PC-3 (cell line): ENCODE data around the gene MKX. TPM values are rescaled to one million over a fixed set of nuclear protein-coding genes. Genes with fewer than 3 reads are reported as not detected.

Experiments used
- ATAC-seq: fragments of 200-7000 bp; cut with Tn5 transposase; 2 replicates; pipeline ENCODE4 v1.9.1; 2020; ENCODE audit warnings: mild to moderate bottlenecking, moderate library complexity
- Bru-seq: library from RNA; stranded (reverse); fragments of 400-500 nt; gene quantifications from one replicate; lab custom pipeline; 2021; lab: Mats Ljungman, UMichigan
- BruChase-seq, 2 experiments: library from RNA; stranded (reverse); fragments of 400-500 nt; gene quantifications; one replicate each; lab custom pipeline; 2021; lab: Mats Ljungman, UMichigan
- BruUV-seq: library from RNA; stranded (reverse); fragments of 400-500 nt; replicated peaks from 2 replicates; lab custom pipeline; 2021; lab: Mats Ljungman, UMichigan
- CTCF ChIA-PET: fragments of 300-600 bp; sonication (Branson Sonifier 250); formaldehyde crosslinking; loops from one replicate; lab custom pipeline; 2022; ENCODE audit warnings: antibody characterized with exemption; lab: Charles Lee
- POLR2A ChIA-PET: fragments of 300-600 bp; sonication (Branson Sonifier 250); formaldehyde crosslinking; loops from one replicate; lab custom pipeline; 2022; ENCODE audit warnings: antibody characterized with exemption; ENCODE audit not compliant: unreplicated experiment; lab: Charles Lee
- DNase-seq: peaks from one replicate; pipeline ENCODE4 v3.0.0-alpha.2; 2015
- H2AFZ ChIP-seq: fragments of 300-600 bp; sonication (generic); 2 replicates; pipeline ENCODE4 v1.6.0; 2016; ENCODE audit warnings: antibody characterized with exemption, low read length
- H3F3A ChIP-seq: fragments of 300-600 bp; sonication (generic); one replicate; pipeline ENCODE4 v1.6.0; 2017; ENCODE audit warnings: antibody characterized with exemption, low read length, control low read depth, mild to moderate bottlenecking; ENCODE audit not compliant: unreplicated experiment
- H3K27ac ChIP-seq: fragments of 300-600 bp; sonication (generic); 2 replicates; pipeline ENCODE4 v1.5.1; 2016; ENCODE audit warnings: mild to moderate bottlenecking, low read length
- H3K27me3 ChIP-seq: fragments of 300-600 bp; sonication (generic); 2 replicates; pipeline ENCODE4 v1.6.1; 2016; ENCODE audit warnings: low read length, mixed read lengths
- H3K36me3 ChIP-seq: fragments of 300-600 bp; sonication (generic); 2 replicates; pipeline ENCODE4 v1.6.1; 2016; ENCODE audit warnings: low read depth, mixed run types, low read length, mixed read lengths
- H3K4me1 ChIP-seq: fragments of 300-600 bp; sonication (generic); 2 replicates; pipeline ENCODE4 v1.5.1; 2016; ENCODE audit warnings: low read length; ENCODE audit not compliant: insufficient read depth
- H3K4me2 ChIP-seq: fragments of 300-600 bp; sonication (generic); 2 replicates; pipeline ENCODE4 v1.6.0; 2016; ENCODE audit warnings: low read length
- H3K4me3 ChIP-seq: fragments of 300-600 bp; sonication (generic); 2 replicates; pipeline ENCODE4 v1.5.1; 2016; ENCODE audit warnings: mild to moderate bottlenecking, low read length, mixed read lengths
- H3K79me2 ChIP-seq: fragments of 300-600 bp; sonication (generic); 2 replicates; pipeline ENCODE4 v1.6.1; 2017; ENCODE audit warnings: low read length, mixed read lengths
- H3K9ac ChIP-seq: fragments of 300-600 bp; sonication (generic); 2 replicates; pipeline ENCODE4 v1.6.0; 2016; ENCODE audit warnings: mild to moderate bottlenecking, low read length
- H3K9me2 ChIP-seq: fragments of 300-600 bp; sonication (generic); replicated peaks from 2 replicates; pipeline ENCODE4 v1.6.1; 2016; ENCODE audit warnings: mixed run types, low read length, mixed read lengths
- H3K9me3 ChIP-seq: fragments of 300-600 bp; sonication (generic); 2 replicates; pipeline ENCODE4 v1.6.1; 2016; ENCODE audit warnings: low read length, mixed read lengths
- H4K20me1 ChIP-seq: fragments of 300-600 bp; sonication (generic); 2 replicates; pipeline ENCODE4 v1.6.1; 2016; ENCODE audit warnings: low read length, mixed read lengths
- EZH2 ChIP-seq: fragments of 300-600 bp; sonication (generic); IDR thresholded peaks from one replicate; pipeline ENCODE4 v1.6.1; 2017; ENCODE audit warnings: antibody characterized with exemption, mild to moderate bottlenecking, low read length; ENCODE audit not compliant: unreplicated experiment
- EZH2phosphoT487 ChIP-seq: fragments of 300-600 bp; sonication (generic); IDR thresholded peaks from 2 replicates; pipeline ENCODE4 v1.6.1; 2018; ENCODE audit warnings: mild to moderate bottlenecking, antibody characterized with exemption, low read length, borderline replicate concordance
- intact Hi-C: fragments of 100-400 bp; cut with micrococcal nuclease; formaldehyde crosslinking; loops from 2 replicates; pipeline ENCODE4 v1.9.0; 2023
- long read RNA-seq: library from polyadenylated mRNA; unstranded; transcript quantifications from one replicate; pipeline ENCODE4 v2.0.0, GENCODE V29; 2021; ENCODE audit not compliant: unreplicated experiment
- total RNA-seq: library from RNA; depleted of rRNA; stranded (reverse); fragments of >200 nt; gene quantifications from 2 replicates; pipeline ENCODE4 v1.2.3, GENCODE V29; 2014; rRNA removed
- TF ChIP-seq, protein P1 (sequence below): fragments of 300-600 bp; sonication (generic); conservative IDR thresholded peaks from 2 replicates; pipeline ENCODE4 v1.5.1; 2017; ENCODE audit warnings: antibody characterized with exemption, low read depth, mild to moderate bottlenecking, low read length

The MKX gene, protein sequence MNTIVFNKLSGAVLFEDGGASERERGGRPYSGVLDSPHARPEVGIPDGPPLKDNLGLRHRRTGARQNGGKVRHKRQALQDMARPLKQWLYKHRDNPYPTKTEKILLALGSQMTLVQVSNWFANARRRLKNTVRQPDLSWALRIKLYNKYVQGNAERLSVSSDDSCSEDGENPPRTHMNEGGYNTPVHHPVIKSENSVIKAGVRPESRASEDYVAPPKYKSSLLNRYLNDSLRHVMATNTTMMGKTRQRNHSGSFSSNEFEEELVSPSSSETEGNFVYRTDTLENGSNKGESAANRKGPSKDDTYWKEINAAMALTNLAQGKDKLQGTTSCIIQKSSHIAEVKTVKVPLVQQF
- total RNA-seq, result 2.6 and 3.5 TPM in 2 replicates
- Bru-seq, nascent RNA, result percentile 63 among the genes with signal in this experiment
- percentile 52 among the genes with signal in this experiment for BruChase-seq, experiment 1, labeled RNA remaining after a 6-hour chase
- BruChase-seq, experiment 2, labeled RNA remaining after a 2-hour chase, result percentile 56 among the genes with signal in this experiment
- long read RNA-seq, partial matches to known transcripts, result 10 of 20 reads
- long read RNA-seq, other reads (novel, unspliced or antisense), result 7 of 20 reads

DNA sequence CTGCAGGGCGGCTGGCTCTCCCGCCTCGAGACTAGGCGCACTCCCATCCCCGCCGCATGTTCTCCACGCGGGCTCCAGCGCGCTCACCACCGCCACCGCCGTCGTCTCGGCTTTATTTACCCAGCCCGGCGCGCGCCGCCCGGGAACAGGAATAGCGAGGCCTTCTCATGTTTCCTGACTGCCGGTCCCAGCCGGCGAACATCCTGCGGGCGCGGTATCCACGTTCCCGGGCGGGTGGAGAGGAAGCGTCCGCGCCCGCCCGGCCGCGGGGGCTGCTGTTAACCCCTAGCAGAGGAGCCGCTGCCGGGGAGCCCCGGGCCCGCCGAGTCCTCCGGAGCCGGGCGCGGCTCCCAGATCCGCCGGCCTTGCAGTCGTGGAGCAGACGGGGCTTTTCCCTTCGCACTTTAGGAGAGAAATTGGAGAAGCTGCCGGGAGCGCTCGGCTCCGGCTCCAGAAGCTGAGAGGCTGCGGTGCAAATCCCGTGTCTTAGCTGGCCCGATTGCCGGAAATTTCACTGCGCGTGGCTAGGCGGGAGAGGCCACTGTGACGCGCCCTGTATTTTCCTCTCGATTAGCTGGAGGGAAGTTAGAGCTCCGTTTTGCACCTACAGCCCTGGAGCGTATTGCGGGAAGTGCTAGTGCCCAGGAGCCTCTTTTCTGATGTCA is at the start of gene MKX:
Gene MKX (minus strand): TSS at position 88 of the 665 bp plus-strand sequence. CDS start 2,404 bp downstream, outside the sequence.
- Histone ChIP-seq H3K79me2 (no peaks in the 10 kb centered on the region), H3K9ac (no peak within 1 kb of the TSS), H3K27ac (no peak within 1 kb of the TSS), H3K36me3 (no peaks in the 10 kb centered on the region), H2AFZ (peak within 1 kb of the TSS; percentile 91), H3K4me2 (peak within 1 kb of the TSS; percentile 99), H3K9me2 (no peaks in the 10 kb centered on the region), H3K9me3 (no peaks in the 10 kb centered on the region), H3K4me3 (peak within 1 kb of the TSS; percentile 86), H4K20me1 (no peaks in the 10 kb centered on the region), H3K27me3 (peaks cover 16% of the 10 kb centered on the region), H3K4me1 (peaks cover 16% of the 10 kb centered on the region; the same call in 1 of the 2 replicates), H3F3A (no peaks in the 10 kb centered on the region)
- DNase-seq (peak; percentile 20), ATAC-seq (no peak)
- POLR2A ChIA-PET, result no interaction called here
- TF ChIP-seq, protein P1, sequence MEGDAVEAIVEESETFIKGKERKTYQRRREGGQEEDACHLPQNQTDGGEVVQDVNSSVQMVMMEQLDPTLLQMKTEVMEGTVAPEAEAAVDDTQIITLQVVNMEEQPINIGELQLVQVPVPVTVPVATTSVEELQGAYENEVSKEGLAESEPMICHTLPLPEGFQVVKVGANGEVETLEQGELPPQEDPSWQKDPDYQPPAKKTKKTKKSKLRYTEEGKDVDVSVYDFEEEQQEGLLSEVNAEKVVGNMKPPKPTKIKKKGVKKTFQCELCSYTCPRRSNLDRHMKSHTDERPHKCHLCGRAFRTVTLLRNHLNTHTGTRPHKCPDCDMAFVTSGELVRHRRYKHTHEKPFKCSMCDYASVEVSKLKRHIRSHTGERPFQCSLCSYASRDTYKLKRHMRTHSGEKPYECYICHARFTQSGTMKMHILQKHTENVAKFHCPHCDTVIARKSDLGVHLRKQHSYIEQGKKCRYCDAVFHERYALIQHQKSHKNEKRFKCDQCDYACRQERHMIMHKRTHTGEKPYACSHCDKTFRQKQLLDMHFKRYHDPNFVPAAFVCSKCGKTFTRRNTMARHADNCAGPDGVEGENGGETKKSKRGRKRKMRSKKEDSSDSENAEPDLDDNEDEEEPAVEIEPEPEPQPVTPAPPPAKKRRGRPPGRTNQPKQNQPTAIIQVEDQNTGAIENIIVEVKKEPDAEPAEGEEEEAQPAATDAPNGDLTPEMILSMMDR, result no peak
- TF ChIP-seq EZH2phosphoT487, result no peak
- no peak for TF ChIP-seq EZH2
- no TSS peak for BruUV-seq
- intact Hi-C loops, result no loop called here
- CTCF ChIA-PET, result no interaction called here

DNA sequence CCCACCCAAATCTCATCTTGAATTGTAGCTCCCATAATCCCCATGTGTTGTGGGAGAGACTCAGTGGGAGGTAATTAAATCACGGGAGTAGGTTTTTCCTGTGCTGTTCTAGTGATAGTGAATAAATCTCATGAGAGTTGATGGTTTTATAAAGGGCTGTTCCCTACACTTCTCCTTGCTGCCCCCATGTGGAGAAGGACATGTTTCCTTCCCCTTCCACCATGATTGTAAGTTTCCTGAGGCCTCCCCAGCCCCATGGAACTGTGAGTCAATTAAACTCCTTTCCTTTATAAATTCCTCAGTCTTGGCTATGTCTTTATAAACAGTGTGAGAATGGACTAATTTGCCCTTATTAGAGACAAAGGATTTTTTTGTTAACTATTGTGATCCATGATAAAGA is 48.5 kb upstream of the MKX start:
- H3K9me2 ChIP-seq, result no peaks in the 10 kb centered on the region
- intact Hi-C loops, result no loop called here
- ChIA-PET POLR2A (no interaction called here), CTCF (no interaction called here)
- no peaks in the 10 kb centered on the region for H3K27me3 ChIP-seq
- no peak overlapping the region for H3K27ac ChIP-seq
- H3K79me2 ChIP-seq, result no peaks in the 10 kb centered on the region
- no peak overlapping the region for H3K9ac ChIP-seq
- BruUV-seq, result no TSS peak
- no peaks in the 10 kb centered on the region for H3F3A ChIP-seq
- no peaks in the 10 kb centered on the region for H3K9me3 ChIP-seq
- TF ChIP-seq, protein P1, result peak; percentile 46; the same call in 1 of the 2 replicates
- TF ChIP-seq EZH2phosphoT487, result no peak
- no peak overlapping the region for H3K4me2 ChIP-seq
- H3K4me3 ChIP-seq, result no peak overlapping the region
- no peak overlapping the region for H2AFZ ChIP-seq
- DNase-seq (no peak), ATAC-seq (no peak)
- H3K36me3 ChIP-seq, result no peaks in the 10 kb centered on the region
- no peaks in the 10 kb centered on the region for H3K4me1 ChIP-seq
- H4K20me1 ChIP-seq, result no peaks in the 10 kb centered on the region
